GM12874 (cell line): ENCODE data around the gene EMC1.

Source experiments
- CTCF ChIP-seq: IDR thresholded peaks from 2 replicates; pipeline ENCODE4 v1.5.1; 2011; ENCODE audit warnings: low read depth, mild to moderate bottlenecking, control low read depth, low read length, moderate library complexity; ENCODE audit not compliant: insufficient read depth

EMC1 gene

GRCh38 chr1:19196331-19196730 is 55.0 kb downstream of the EMC1 start:
- no peak for TF ChIP-seq CTCF

- no peak for TF ChIP-seq CTCF
These were observed 58.3 kb downstream of the EMC1 start for GRCh38 chr1:19193004-19193403.

GRCh38 chr1:19191811-19192210 is 59.5 kb downstream of the EMC1 start:
- no peak for TF ChIP-seq CTCF

- TF ChIP-seq CTCF: no peak
These were observed 60.9 kb downstream of the EMC1 start for GRCh38 chr1:19190468-19190867.

GRCh38 chr1:19189270-19189669 is 62.1 kb downstream of the EMC1 start:
- no peak for TF ChIP-seq CTCF

- TF ChIP-seq CTCF: no peak
These were observed 63.5 kb downstream of the EMC1 start for GRCh38 chr1:19187852-19188251.

GRCh38 chr1:19186001-19186400 is 65.3 kb downstream of the EMC1 start:
- TF ChIP-seq CTCF: no peak

GRCh38 chr1:19182223-19182622 is 69.1 kb downstream of the EMC1 start:
- no peak for TF ChIP-seq CTCF
